PC-9 (cell line): ENCODE measurements around the gene XAB2. TPM values are rescaled to one million over a fixed set of nuclear protein-coding genes. Genes with fewer than 3 reads are reported as not detected.

Experiments
- BruUV-seq: library from RNA; stranded (reverse); fragments of 400-500 nt; replicated peaks from 2 replicates; lab custom pipeline; 2021; lab: Mats Ljungman, UMichigan
- CTCF ChIA-PET: fragments of 300-600 bp; sonication (Branson Sonifier 250); formaldehyde crosslinking; loops from one replicate; lab custom pipeline; 2022; ENCODE audit warnings: antibody characterized with exemption; lab: Charles Lee
- POLR2A ChIA-PET: fragments of 300-600 bp; sonication (Branson Sonifier 250); formaldehyde crosslinking; loops from one replicate; lab custom pipeline; 2022; ENCODE audit warnings: antibody characterized with exemption; ENCODE audit not compliant: unreplicated experiment; lab: Charles Lee
- DNase-seq, 2 experiments: peaks; one replicate each; pipeline versions ENCODE4 v3.0.0 to v3.0.0-alpha.2; 2015 to 2022; ENCODE audit warnings: mixed read lengths in 1 of 2
- H2AFZ ChIP-seq: fragments of 200-600 bp; sonication (generic); 2 replicates; pipeline ENCODE4 v1.8.1; 2017; ENCODE audit warnings: antibody characterized with exemption
- H3F3A ChIP-seq: fragments of 200-600 bp; sonication (generic); 2 replicates; pipeline ENCODE4 v1.8.1; 2017; ENCODE audit warnings: antibody characterized with exemption, mild to moderate bottlenecking, low read depth; ENCODE audit not compliant: insufficient read depth
- H3K27ac ChIP-seq: fragments of 200-600 bp; sonication (generic); 2 replicates; pipeline ENCODE4 v1.6.1; 2016; ENCODE audit warnings: mixed run types
- H3K27me3 ChIP-seq: fragments of 200-600 bp; sonication (generic); 2 replicates; pipeline ENCODE4 v1.6.1; 2016; ENCODE audit warnings: low read depth, mixed run types; ENCODE audit not compliant: insufficient read depth
- H3K36me3 ChIP-seq: fragments of 200-600 bp; sonication (generic); 2 replicates; pipeline ENCODE4 v1.6.1; 2016; ENCODE audit warnings: low read depth, mixed run types
- H3K4me1 ChIP-seq: fragments of 200-600 bp; sonication (generic); replicated peaks from 2 replicates; pipeline ENCODE4 v1.6.1; 2016; ENCODE audit warnings: mixed run types; ENCODE audit not compliant: insufficient read depth
- H3K4me2 ChIP-seq: fragments of 200-600 bp; sonication (generic); 2 replicates; pipeline ENCODE4 v1.6.1; 2017; ENCODE audit warnings: mixed run types
- H3K4me3 ChIP-seq: fragments of 200-600 bp; sonication (generic); 2 replicates; pipeline ENCODE4 v1.6.1; 2016; ENCODE audit warnings: mixed run types
- H3K79me2 ChIP-seq: fragments of 200-600 bp; sonication (generic); 2 replicates; pipeline ENCODE4 v1.6.1; 2017; ENCODE audit warnings: low read depth, mixed run types
- H3K9me2 ChIP-seq: fragments of 200-600 bp; sonication (generic); 2 replicates; pipeline ENCODE4 v1.8.1; 2017; ENCODE audit warnings: mild to moderate bottlenecking; ENCODE audit not compliant: insufficient read depth
- H3K9me3 ChIP-seq: fragments of 200-600 bp; sonication (generic); 2 replicates; pipeline ENCODE4 v1.8.1; 2016; ENCODE audit warnings: low read depth; ENCODE audit not compliant: insufficient read depth
- H4K20me1 ChIP-seq: fragments of 200-600 bp; sonication (generic); 2 replicates; pipeline ENCODE4 v1.8.1; 2017; ENCODE audit not compliant: insufficient read depth
- CTCF ChIP-seq: fragments of 200-600 bp; sonication (generic); conservative IDR thresholded peaks from 2 replicates; pipeline ENCODE4 v1.6.1; 2017; ENCODE audit warnings: mixed run types, antibody characterized with exemption, mild to moderate bottlenecking, moderate library complexity
- EZH2 ChIP-seq: fragments of 200-600 bp; sonication (generic); IDR thresholded peaks from 2 replicates; pipeline ENCODE4 v1.8.0; 2017; ENCODE audit warnings: antibody characterized with exemption, low read depth
- intact Hi-C: fragments of 100-400 bp; cut with micrococcal nuclease; formaldehyde crosslinking; loops from one replicate; pipeline ENCODE4 v1.10.0; 2022; ENCODE audit not compliant: unreplicated experiment
- total RNA-seq: library from RNA; stranded (reverse); gene quantifications from 2 replicates; pipeline ENCODE4 v1.2.3, GENCODE V29; 2021

Gene XAB2
- total RNA-seq, 1 experiment from 2014 or later: 44.9 TPM

GRCh38 chr19:7662657-7663056, 33.3 kb upstream of the XAB2 start:
- Histone ChIP-seq H3K4me1 (no peaks in the 10 kb centered on the region), H3K9me2 (no peaks in the 10 kb centered on the region), H3K4me3 (no peak overlapping the region), H2AFZ (no peak overlapping the region), H3K79me2 (no peaks in the 10 kb centered on the region), H3F3A (no peaks in the 10 kb centered on the region), H3K9me3 (no peaks in the 10 kb centered on the region), H4K20me1 (no peaks in the 10 kb centered on the region), H3K27ac (no peak overlapping the region), H3K36me3 (no peaks in the 10 kb centered on the region), H3K4me2 (no peak overlapping the region), H3K27me3 (peaks cover 38% of the 10 kb centered on the region)
- ChIA-PET CTCF (no interaction called here), POLR2A (no interaction called here)
- BruUV-seq: no TSS peak
- DNase-seq: no peak
- TF ChIP-seq EZH2: no peak
- TF ChIP-seq CTCF: no peak
- intact Hi-C loops: no loop called here

GRCh38 chr19:7661744-7662538, 32.6 kb upstream of the XAB2 start:
- POLR2A ChIA-PET: no interaction called here
- H4K20me1 ChIP-seq: no peaks in the 10 kb centered on the region

GRCh38 chr19:7658219-7658686, 28.9 kb upstream of the XAB2 start:
- Histone ChIP-seq H3K4me3 (no peak overlapping the region), H2AFZ (no peak overlapping the region), H3K9me3 (no peaks in the 10 kb centered on the region), H3F3A (peaks cover 9% of the 10 kb centered on the region), H4K20me1 (no peaks in the 10 kb centered on the region), H3K27me3 (peaks cover 22% of the 10 kb centered on the region), H3K4me2 (no peak overlapping the region), H3K36me3 (no peaks in the 10 kb centered on the region), H3K4me1 (peaks cover 15% of the 10 kb centered on the region), H3K9me2 (no peaks in the 10 kb centered on the region), H3K79me2 (no peaks in the 10 kb centered on the region), H3K27ac (no peak overlapping the region)
- BruUV-seq: no TSS peak
- DNase-seq: no peak
- intact Hi-C loops: no loop called here
- no peak for TF ChIP-seq CTCF
- TF ChIP-seq EZH2: no peak
- ChIA-PET POLR2A (no interaction called here), CTCF (no interaction called here)

More at GRCh38 chr19:7661744-7662538, 32.6 kb upstream of the XAB2 start:
- H3K4me2 ChIP-seq: no peak overlapping the region
- H3K79me2 ChIP-seq: no peaks in the 10 kb centered on the region
- peaks cover 32% of the 10 kb centered on the region for H3K27me3 ChIP-seq
- H3K36me3 ChIP-seq: no peaks in the 10 kb centered on the region
- no peak for DNase-seq
- CTCF ChIA-PET: no interaction called here
- H3K9me3 ChIP-seq: no peaks in the 10 kb centered on the region
- intact Hi-C loops: no loop called here
- H3K9me2 ChIP-seq: no peaks in the 10 kb centered on the region
- H3F3A ChIP-seq: no peaks in the 10 kb centered on the region; the same call in 1 of the 2 replicates
- no TSS peak for BruUV-seq
- H3K4me1 ChIP-seq: no peaks in the 10 kb centered on the region
- TF ChIP-seq EZH2: no peak
- no peak for TF ChIP-seq CTCF
- H3K27ac ChIP-seq: no peak overlapping the region
- no peak overlapping the region for H3K4me3 ChIP-seq
- H2AFZ ChIP-seq: no peak overlapping the region
